K562 (cell line): ENCODE data around the gene EFHC1. TPM values are rescaled to one million over a fixed set of nuclear protein-coding genes. Genes with fewer than 3 reads are reported as not detected.

Experiments
- ARID2 ChIP-seq: fragments of 450-650 bp; IDR thresholded peaks from 2 replicates; pipeline ENCODE4 v1.6.1; 2017; ENCODE audit warnings: antibody characterized with exemption, mild to moderate bottlenecking
- CREB5 ChIP-seq: fragments of 250-450 bp; sonication (Bioruptor Pico); IDR thresholded peaks from 2 replicates; pipeline ENCODE4 v1.5.0; 2020; ENCODE audit warnings: mild to moderate bottlenecking
- CTBP1 ChIP-seq: fragments of 450-650 bp; IDR thresholded peaks from 2 replicates; pipeline ENCODE4 v1.6.1; 2016; ENCODE audit warnings: borderline replicate concordance
- CTCF ChIP-seq, 3 experiments: IDR thresholded peaks in 2 of 3; conservative IDR thresholded peaks in 1 of 3; 2 replicates each; pipeline ENCODE4 v1.5.1; 2011 to 2012; ENCODE audit warnings: low read length in 3 of 3, mild to moderate bottlenecking in 3 of 3, control low read depth in 2 of 3, improper control_type of control experiment in 1 of 3, inconsistent platforms in 1 of 3, low read depth in 1 of 3, mixed read lengths in 1 of 3, moderate library complexity in 1 of 3; ENCODE audit not compliant: insufficient read depth in 2 of 3
- FOXA1 ChIP-seq: fragments of 450-650 bp; IDR thresholded peaks from 2 replicates; pipeline ENCODE4 v1.6.1; 2016; ENCODE audit warnings: mild to moderate bottlenecking, borderline replicate concordance
- KDM5B ChIP-seq: fragments of 200-600 bp; sonication (generic); IDR thresholded peaks from 2 replicates; pipeline ENCODE4 v1.6.1; 2012; ENCODE audit warnings: low read depth, mild to moderate bottlenecking, moderate library complexity, low read length, control low read depth, inconsistent platforms; ENCODE audit not compliant: insufficient replicate concordance
- KLF10 ChIP-seq: fragments of 250-450 bp; sonication (Bioruptor Pico); IDR thresholded peaks from 2 replicates; pipeline ENCODE4 v1.6.1; 2021; ENCODE audit warnings: matching md5 sums
- MNT ChIP-seq, 2 experiments: fragments of 450-650 bp; conservative IDR thresholded peaks; 2 replicates each; pipeline ENCODE4 v1.6.1; 2017; ENCODE audit warnings: mild to moderate bottlenecking in 2 of 2, moderate library complexity in 2 of 2
- PTRF ChIP-seq: fragments of 450-650 bp; IDR thresholded peaks from 2 replicates; pipeline ENCODE4 v1.6.1; 2016; ENCODE audit warnings: mild to moderate bottlenecking, missing genetic modification characterization, missing compliant biosample characterization
- RBM22 ChIP-seq: fragments of 200-400 bp; formaldehyde crosslinking; IDR thresholded peaks from 2 replicates; pipeline ENCODE4 v1.6.1; 2018; ENCODE audit warnings: low read length, low read depth; ENCODE audit not compliant: poor library complexity, severe bottlenecking
- RBM25 ChIP-seq: fragments of 200-400 bp; formaldehyde crosslinking; IDR thresholded peaks from 2 replicates; pipeline ENCODE4 v1.6.1; 2018; ENCODE audit warnings: low read length, low read depth, moderate library complexity; ENCODE audit not compliant: severe bottlenecking
- SMARCA4 ChIP-seq: fragments of 450-650 bp; IDR thresholded peaks from 2 replicates; pipeline ENCODE4 v1.6.1; 2016
- XRCC4 ChIP-seq: IDR thresholded peaks from one replicate; pipeline ENCODE4 v1.6.1; 2011; ENCODE audit not compliant: insufficient read depth, insufficient read length; ENCODE audit errors: extremely low read depth
- ZNF165 ChIP-seq: fragments of 250-450 bp; sonication (Bioruptor Pico); IDR thresholded peaks from 2 replicates; pipeline ENCODE4 v1.4.0; 2020; ENCODE audit warnings: borderline replicate concordance
- polyA plus RNA-seq, 8 experiments: library from polyadenylated mRNA; depleted of rRNA in 4 of 8; stranded (reverse) in 5 of 8; unstranded in 3 of 8; fragments of >200 nt; fragmentation: Nextera tagmentation in 2 of 8; fragmentation: Illumina TruSeq in 1 of 8; extraction: Ambion mirVana in 2 of 8; extraction: Trizol in 1 of 8; gene quantifications; 2 replicates each; pipeline versions ENCODE4 v1.2.1 to v1.2.3, GENCODE V29; 2011 to 2014; ENCODE audit warnings: inconsistent platforms in 1 of 8, missing spikeins in 1 of 8
- total RNA-seq, 7 experiments: library from RNA; depleted of rRNA in 6 of 7; stranded (reverse); fragments of >200 nt in 6 of 7; fragmentation: Illumina TruSeq in 2 of 7; extraction: Trizol in 2 of 7; gene quantifications; 2 replicates each; pipeline versions ENCODE4 v1.2.1 to v1.2.3, GENCODE V29; 2011 to 2021; ENCODE audit warnings: low replicate concordance in 1 of 7
- TF ChIP-seq, protein P1 (sequence below), 2 experiments: fragments of 450-650 bp; formaldehyde crosslinking in 1 of 2; IDR thresholded peaks; 2 replicates each; pipeline versions ENCODE4 v1.4.0 to v1.6.1; 2014 to 2020; ENCODE audit warnings: mild to moderate bottlenecking in 2 of 2, borderline replicate concordance in 1 of 2, low read depth in 1 of 2

Gene EFHC1
- total and polyA plus RNA-seq, 9 of the 15 experiments (the other 6 are each of a cell fraction or from before 2014, with no cell fraction given) = 9.5 to 31.0 (median 14.9) TPM

DNA sequence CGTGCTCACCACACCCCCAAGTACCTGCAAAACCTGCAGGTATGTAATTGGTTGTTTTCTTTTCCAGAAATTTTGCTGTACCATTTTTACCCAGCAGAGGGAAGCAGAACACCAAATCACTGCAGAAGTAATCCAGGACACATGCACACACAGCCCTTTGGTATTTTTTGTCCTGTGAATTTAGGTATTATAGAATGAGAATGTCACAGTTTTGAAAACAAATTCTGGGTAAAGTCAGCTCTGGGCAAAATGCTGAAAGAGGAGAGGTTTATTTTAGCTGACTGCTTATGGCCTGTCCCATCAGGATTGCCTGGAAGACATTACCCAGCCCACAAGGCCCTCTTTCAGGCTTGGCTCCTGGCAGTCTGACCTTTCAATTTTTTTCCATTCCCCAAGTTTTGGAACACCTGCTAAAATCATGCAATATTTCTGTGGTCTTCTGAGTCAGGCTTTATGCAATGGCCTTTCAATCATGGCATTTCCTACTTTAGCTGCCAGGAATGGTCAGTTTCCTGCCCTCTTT is 3.5 kb upstream of the EFHC1 start (continued):
- TF ChIP-seq RBM25 = no peak
- no peak for TF ChIP-seq KLF10 (CRISPR knock-in tag)
- TF ChIP-seq RBM22 = no peak
- peak; percentile 78 to 94 (median 78) for TF ChIP-seq CTCF (IDR thresholded peaks at IDR 0.05 in 2 of 3, conservative IDR thresholded peaks at IDR 0.05 in 1 of 3; ENCODE audit: insufficient read depth in 2 of 3, low read depth in 1 of 3, low read length in 3 of 3)
- no peak for TF ChIP-seq FOXA1
- peak; percentile 84 for TF ChIP-seq ARID2
- TF ChIP-seq, protein P1, sequence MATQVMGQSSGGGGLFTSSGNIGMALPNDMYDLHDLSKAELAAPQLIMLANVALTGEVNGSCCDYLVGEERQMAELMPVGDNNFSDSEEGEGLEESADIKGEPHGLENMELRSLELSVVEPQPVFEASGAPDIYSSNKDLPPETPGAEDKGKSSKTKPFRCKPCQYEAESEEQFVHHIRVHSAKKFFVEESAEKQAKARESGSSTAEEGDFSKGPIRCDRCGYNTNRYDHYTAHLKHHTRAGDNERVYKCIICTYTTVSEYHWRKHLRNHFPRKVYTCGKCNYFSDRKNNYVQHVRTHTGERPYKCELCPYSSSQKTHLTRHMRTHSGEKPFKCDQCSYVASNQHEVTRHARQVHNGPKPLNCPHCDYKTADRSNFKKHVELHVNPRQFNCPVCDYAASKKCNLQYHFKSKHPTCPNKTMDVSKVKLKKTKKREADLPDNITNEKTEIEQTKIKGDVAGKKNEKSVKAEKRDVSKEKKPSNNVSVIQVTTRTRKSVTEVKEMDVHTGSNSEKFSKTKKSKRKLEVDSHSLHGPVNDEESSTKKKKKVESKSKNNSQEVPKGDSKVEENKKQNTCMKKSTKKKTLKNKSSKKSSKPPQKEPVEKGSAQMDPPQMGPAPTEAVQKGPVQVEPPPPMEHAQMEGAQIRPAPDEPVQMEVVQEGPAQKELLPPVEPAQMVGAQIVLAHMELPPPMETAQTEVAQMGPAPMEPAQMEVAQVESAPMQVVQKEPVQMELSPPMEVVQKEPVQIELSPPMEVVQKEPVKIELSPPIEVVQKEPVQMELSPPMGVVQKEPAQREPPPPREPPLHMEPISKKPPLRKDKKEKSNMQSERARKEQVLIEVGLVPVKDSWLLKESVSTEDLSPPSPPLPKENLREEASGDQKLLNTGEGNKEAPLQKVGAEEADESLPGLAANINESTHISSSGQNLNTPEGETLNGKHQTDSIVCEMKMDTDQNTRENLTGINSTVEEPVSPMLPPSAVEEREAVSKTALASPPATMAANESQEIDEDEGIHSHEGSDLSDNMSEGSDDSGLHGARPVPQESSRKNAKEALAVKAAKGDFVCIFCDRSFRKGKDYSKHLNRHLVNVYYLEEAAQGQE (IDR thresholded peaks at IDR 0.05; ENCODE audit: borderline replicate concordance) = peak; percentile 92
- TF ChIP-seq, protein P1 (CRISPR knock-in tag; IDR thresholded peaks at IDR 0.05; ENCODE audit: low read depth) = no peak
- no peak for TF ChIP-seq KDM5B
- TF ChIP-seq ZNF165 (CRISPR knock-in tag) = no peak
- no peak for TF ChIP-seq XRCC4
- TF ChIP-seq CREB5 (CRISPR knock-in tag) = no peak
- TF ChIP-seq SMARCA4 = no peak
- peak; percentile 31; the same call in 1 of the 2 replicates for TF ChIP-seq CTBP1
- no peak for TF ChIP-seq PTRF (tag)
- TF ChIP-seq MNT (conservative IDR thresholded peaks at IDR 0.05) = 0 out of 4 replicates have a peak, but pooled peaks of 1 of the 2 experiments have one; percentile 48
